ENCODE data around the gene CSPG5. TPM values are rescaled to one million over a fixed set of nuclear protein-coding genes. Genes with fewer than 3 reads are reported as not detected.
A peak's percentile ranks its signal among the peaks of the same experiment; 100 is the strongest.

The CSPG5 gene
- total RNA-seq, 1 experiment from 2014 or later = 3.8 TPM

- H3K9ac ChIP-seq (ENCODE audit: low read length) = no peak overlapping the region
- ATAC-seq (no peak), DNase-seq (ENCODE audit: low read depth, low spot score) (no peak)
- ChIA-PET RAD21 (ENCODE audit: low non-redundant PET in 1 of 2, low total read pairs in 2 of 2, uncharacterized antibody in 2 of 2, unreplicated experiment in 2 of 2) (interaction anchor here in 1 of 2 experiments (0.7 kb wide), 1 partner anchor 44 kb away, joined by 3 read pairs; no protein-coding TSS in a partner anchor), POLR2A (no interaction called here), CTCF (no interaction called here)
- H3K9me2 ChIP-seq (ENCODE audit: insufficient read depth) = no peaks in the 10 kb centered on the region
- no peaks in the 10 kb centered on the region for H3K9me3 ChIP-seq (ENCODE audit: control insufficient read depth in 1 of 2, insufficient read depth in 1 of 2, low read depth in 1 of 2, low read length in 2 of 2)
- H3K36me3 ChIP-seq (ENCODE audit: control insufficient read depth in 1 of 2, insufficient read depth in 2 of 2, low read length in 2 of 2) = peaks cover 12 to 18% of the 10 kb centered on the region in 2 experiments; a peak in 3 of 4 replicates
- intact Hi-C loops (cut with micrococcal nuclease) = no loop called here
- H3K79me2 ChIP-seq (ENCODE audit: insufficient read depth, low read length) = no peaks in the 10 kb centered on the region
- no peak overlapping the region for H3K27ac ChIP-seq (ENCODE audit: low read depth, low read length)
- H4K20me1 ChIP-seq (ENCODE audit: insufficient read depth) = no peaks in the 10 kb centered on the region
- H3K4me2 ChIP-seq (ENCODE audit: low read length) = no peak overlapping the region
- no peaks in the 10 kb centered on the region for H3K27me3 ChIP-seq (ENCODE audit: insufficient read depth, low read length)
- peak; percentile 3; the same call in 1 of the 2 replicates for TF ChIP-seq SIN3A (IDR thresholded peaks at IDR 0.05; ENCODE audit: low read depth)
- no peak for TF ChIP-seq EZH2phosphoT487 (IDR thresholded peaks at IDR 0.05; ENCODE audit: borderline replicate concordance)
- H2AFZ ChIP-seq (ENCODE audit: low read depth, low read length, poor library complexity, severe bottlenecking) = no peak overlapping the region
- BruUV-seq (replicated peaks) = no TSS peak
- no peak overlapping the region for H3K4me3 ChIP-seq (replicated peaks in 1 of 2; ENCODE audit: low read depth in 1 of 2, low read length in 2 of 2)
- H3K4me1 ChIP-seq (ENCODE audit: control insufficient read depth in 1 of 2, insufficient read depth in 2 of 2, low read length in 2 of 2) = no peaks in the 10 kb centered on the region
These were observed 4.8 kb upstream of the CSPG5 start for GRCh38 chr3:47583320-47584075.

- BruUV-seq (replicated peaks) = no TSS peak
- DNase-seq (ENCODE audit: low read depth, low spot score) = no peak
- TF ChIP-seq CBX3 (IDR thresholded peaks at IDR 0.05; ENCODE audit: low read depth) (no peak), ZBTB33 (IDR thresholded peaks at IDR 0.05; ENCODE audit: extremely low read depth, insufficient replicate concordance, low read length) (no peak), REST (IDR thresholded peaks at IDR 0.05; ENCODE audit: low read depth) (no peak), POLR2AphosphoS5 (IDR thresholded peaks at IDR 0.05; ENCODE audit: low read depth, low read length) (no peak), SP1 (IDR thresholded peaks at IDR 0.05; ENCODE audit: low read depth) (no peak), ATF3 (IDR thresholded peaks at IDR 0.05) (no peak), RAD21 (IDR thresholded peaks at IDR 0.05; ENCODE audit: low read depth) (no peak), EGR1 (IDR thresholded peaks at IDR 0.05; ENCODE audit: low read depth) (no peak), JUND (IDR thresholded peaks at IDR 0.05) (no peak), POLR2A (IDR thresholded peaks at IDR 0.05; ENCODE audit: borderline replicate concordance, extremely low read depth, insufficient read depth, insufficient read length) (no peak)
These were observed 3.2 kb upstream of the CSPG5 start for GRCh38 chr3:47581835-47582234.

More at GRCh38 chr3:47581835-47582234, 3.2 kb upstream of the CSPG5 start:
- Histone ChIP-seq H3K9me2 (ENCODE audit: insufficient read depth) (no peaks in the 10 kb centered on the region), H3K79me2 (ENCODE audit: insufficient read depth, low read length) (no peaks in the 10 kb centered on the region), H3K27ac (ENCODE audit: low read depth, low read length) (no peak overlapping the region), H3K9me3 (ENCODE audit: control insufficient read depth in 1 of 2, insufficient read depth in 1 of 2, low read depth in 1 of 2, low read length in 2 of 2) (no peaks in the 10 kb centered on the region), H2AFZ (ENCODE audit: low read depth, low read length, poor library complexity, severe bottlenecking) (no peak overlapping the region), H3K27me3 (ENCODE audit: insufficient read depth, low read length) (no peaks in the 10 kb centered on the region), H3K4me2 (ENCODE audit: low read length) (no peak overlapping the region), H4K20me1 (ENCODE audit: insufficient read depth) (no peaks in the 10 kb centered on the region), H3K4me1 (ENCODE audit: control insufficient read depth in 1 of 2, insufficient read depth in 2 of 2, low read length in 2 of 2) (peaks cover 0 to 4% of the 10 kb centered on the region in 2 experiments; a peak in 1 of 4 replicates), H3K9ac (ENCODE audit: low read length) (no peak overlapping the region), H3K4me3 (replicated peaks in 1 of 2; ENCODE audit: low read depth in 1 of 2, low read length in 2 of 2) (no peak overlapping the region), H3K36me3 (ENCODE audit: control insufficient read depth in 1 of 2, insufficient read depth in 2 of 2, low read length in 2 of 2) (peaks cover 0 to 14% of the 10 kb centered on the region in 2 experiments; a peak in 3 of 4 replicates)
- ChIA-PET POLR2A (no interaction called here), CTCF (no interaction called here), RAD21 (ENCODE audit: low non-redundant PET in 1 of 2, low total read pairs in 2 of 2, uncharacterized antibody in 2 of 2, unreplicated experiment in 2 of 2) (no interaction called here)
- no peak for ATAC-seq
- intact Hi-C loops (cut with micrococcal nuclease) = no loop called here

All from HCT116 (cell line).